K562 (cell line): ENCODE results near the gene NUP210. TPM values are rescaled to one million over a fixed set of nuclear protein-coding genes. Genes with fewer than 3 reads are reported as not detected.

Experiments used
- CAMTA2 ChIP-seq: fragments of 250-450 bp; sonication (Bioruptor Pico); conservative IDR thresholded peaks from 2 replicates; pipeline ENCODE4 v1.5.1; 2022
- ETV5 ChIP-seq: sonication (generic); formaldehyde crosslinking; IDR thresholded peaks from 2 replicates; pipeline ENCODE4 v1.4.0; 2020; ENCODE audit warnings: low read depth, mild to moderate bottlenecking, missing genetic modification reagents
- FOXP1 ChIP-seq: sonication (generic); formaldehyde crosslinking; IDR thresholded peaks from 2 replicates; pipeline ENCODE4 v1.8.0; 2022; ENCODE audit warnings: mild to moderate bottlenecking, missing genetic modification reagents
- HDAC2 ChIP-seq: fragments of 450-650 bp; IDR thresholded peaks from 2 replicates; pipeline ENCODE4 v1.6.1; 2016; ENCODE audit warnings: mild to moderate bottlenecking
- IFI16 ChIP-seq: fragments of 250-450 bp; sonication (Bioruptor Pico); IDR thresholded peaks from 2 replicates; pipeline ENCODE4 v2.1.2; 2022; ENCODE audit warnings: mild to moderate bottlenecking, inconsistent platforms
- NBN ChIP-seq: fragments of 450-650 bp; IDR thresholded peaks from 2 replicates; pipeline ENCODE4 v1.6.1; 2016; ENCODE audit warnings: low read depth, mild to moderate bottlenecking
- RBM39 ChIP-seq: fragments of 200-400 bp; formaldehyde crosslinking; optimal IDR thresholded peaks from 2 replicates; pipeline ENCODE3; 2018; ENCODE audit warnings: low read depth, low read length
- SIN3B ChIP-seq: fragments of 450-650 bp; IDR thresholded peaks from 2 replicates; pipeline ENCODE4 v1.6.1; 2017; ENCODE audit warnings: low read depth, mild to moderate bottlenecking, moderate library complexity
- ZBED1 ChIP-seq: IDR thresholded peaks from 2 replicates; pipeline ENCODE4 v1.6.1; 2014
- ZNF668 ChIP-seq: fragments of 250-450 bp; sonication (Bioruptor Pico); IDR thresholded peaks from 2 replicates; pipeline ENCODE4 v1.8.0; 2022; ENCODE audit warnings: mild to moderate bottlenecking, inconsistent platforms
- polyA plus RNA-seq, 8 experiments: library from polyadenylated mRNA; depleted of rRNA in 4 of 8; stranded (reverse) in 5 of 8; unstranded in 3 of 8; fragments of >200 nt; fragmentation: Nextera tagmentation in 2 of 8; fragmentation: Illumina TruSeq in 1 of 8; extraction: Ambion mirVana in 2 of 8; extraction: Trizol in 1 of 8; gene quantifications; 2 replicates each; pipeline versions ENCODE4 v1.2.1 to v1.2.3, GENCODE V29; 2011 to 2014; ENCODE audit warnings: inconsistent platforms in 1 of 8, missing spikeins in 1 of 8
- total RNA-seq, 7 experiments: library from RNA; depleted of rRNA in 6 of 7; stranded (reverse); fragments of >200 nt in 6 of 7; fragmentation: Illumina TruSeq in 2 of 7; extraction: Trizol in 2 of 7; gene quantifications; 2 replicates each; pipeline versions ENCODE4 v1.2.1 to v1.2.3, GENCODE V29; 2011 to 2021; ENCODE audit warnings: low replicate concordance in 1 of 7
- TF ChIP-seq, protein P1 (sequence below), 2 experiments: fragments of 450-650 bp; IDR thresholded peaks; 2 replicates each; pipeline ENCODE4 v1.6.1; 2016; ENCODE audit warnings: mild to moderate bottlenecking in 2 of 2, borderline replicate concordance in 1 of 2, low read depth in 1 of 2, moderate library complexity in 1 of 2
- TF ChIP-seq, protein P2 (sequence below): fragments of 250-450 bp; sonication (Bioruptor Pico); IDR thresholded peaks from 2 replicates; pipeline ENCODE4 v1.6.1; 2021; ENCODE audit warnings: mild to moderate bottlenecking
- TF ChIP-seq, protein P3 (sequence below): fragments of 450-650 bp; IDR thresholded peaks from 2 replicates; pipeline ENCODE4 v1.7.0; 2016; ENCODE audit warnings: borderline replicate concordance
- TF ChIP-seq, protein P4 (sequence below): fragments of 450-650 bp; formaldehyde crosslinking; IDR thresholded peaks from 2 replicates; pipeline ENCODE4 v1.4.0; 2020; ENCODE audit warnings: mild to moderate bottlenecking, mixed read lengths

The NUP210 gene
- total and polyA plus RNA-seq, 9 of the 15 experiments (the other 6 are each of a cell fraction or from before 2014, with no cell fraction given): 1.2 to 138 (median 44.0) TPM

DNA sequence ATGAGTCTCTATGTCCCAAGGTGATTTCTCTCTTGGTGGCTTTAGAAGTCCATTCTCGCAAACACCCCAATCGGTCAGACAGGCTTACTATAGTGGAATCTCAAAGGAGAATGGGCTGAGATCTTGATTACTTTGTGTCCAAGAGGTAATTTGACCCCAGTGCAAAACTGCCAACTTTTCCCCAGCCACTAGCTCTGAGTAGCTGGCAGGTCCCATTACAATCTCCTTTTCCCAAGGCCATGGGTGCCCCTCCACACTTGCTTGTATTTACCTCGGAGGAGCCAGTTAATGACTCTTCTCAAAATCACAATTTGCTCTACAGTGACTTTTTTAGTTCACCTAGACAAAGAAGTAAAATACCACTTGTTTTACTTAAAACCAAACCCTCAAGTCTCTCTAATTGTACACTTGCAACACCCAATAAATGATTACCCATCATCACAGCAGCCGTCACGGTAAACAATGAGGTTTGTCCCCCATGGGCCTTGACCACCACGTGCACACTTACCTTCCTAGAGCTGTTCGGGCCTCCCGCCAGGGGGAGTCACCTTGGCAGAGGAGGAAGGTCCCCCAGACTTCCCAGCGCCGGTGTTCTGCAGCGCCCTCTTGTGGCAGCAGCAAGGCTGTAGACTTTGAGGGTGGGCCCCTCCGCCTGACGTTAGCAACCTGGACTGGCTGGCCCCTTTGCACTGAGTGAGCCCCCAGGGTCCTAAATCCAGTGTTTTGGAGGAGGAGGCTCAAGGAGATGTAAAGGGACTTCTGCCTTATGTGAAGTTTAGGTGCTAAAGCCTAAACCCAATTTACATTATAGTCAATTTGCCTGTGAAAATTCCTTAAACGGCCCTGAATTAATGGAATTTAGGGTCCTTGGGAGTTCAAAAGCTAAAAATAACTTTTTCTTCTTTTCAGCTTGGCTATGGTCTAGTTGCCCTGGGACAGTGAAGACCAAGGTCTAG lies 41.3 kb upstream of the NUP210 start (continued):
- TF ChIP-seq, protein P1, sequence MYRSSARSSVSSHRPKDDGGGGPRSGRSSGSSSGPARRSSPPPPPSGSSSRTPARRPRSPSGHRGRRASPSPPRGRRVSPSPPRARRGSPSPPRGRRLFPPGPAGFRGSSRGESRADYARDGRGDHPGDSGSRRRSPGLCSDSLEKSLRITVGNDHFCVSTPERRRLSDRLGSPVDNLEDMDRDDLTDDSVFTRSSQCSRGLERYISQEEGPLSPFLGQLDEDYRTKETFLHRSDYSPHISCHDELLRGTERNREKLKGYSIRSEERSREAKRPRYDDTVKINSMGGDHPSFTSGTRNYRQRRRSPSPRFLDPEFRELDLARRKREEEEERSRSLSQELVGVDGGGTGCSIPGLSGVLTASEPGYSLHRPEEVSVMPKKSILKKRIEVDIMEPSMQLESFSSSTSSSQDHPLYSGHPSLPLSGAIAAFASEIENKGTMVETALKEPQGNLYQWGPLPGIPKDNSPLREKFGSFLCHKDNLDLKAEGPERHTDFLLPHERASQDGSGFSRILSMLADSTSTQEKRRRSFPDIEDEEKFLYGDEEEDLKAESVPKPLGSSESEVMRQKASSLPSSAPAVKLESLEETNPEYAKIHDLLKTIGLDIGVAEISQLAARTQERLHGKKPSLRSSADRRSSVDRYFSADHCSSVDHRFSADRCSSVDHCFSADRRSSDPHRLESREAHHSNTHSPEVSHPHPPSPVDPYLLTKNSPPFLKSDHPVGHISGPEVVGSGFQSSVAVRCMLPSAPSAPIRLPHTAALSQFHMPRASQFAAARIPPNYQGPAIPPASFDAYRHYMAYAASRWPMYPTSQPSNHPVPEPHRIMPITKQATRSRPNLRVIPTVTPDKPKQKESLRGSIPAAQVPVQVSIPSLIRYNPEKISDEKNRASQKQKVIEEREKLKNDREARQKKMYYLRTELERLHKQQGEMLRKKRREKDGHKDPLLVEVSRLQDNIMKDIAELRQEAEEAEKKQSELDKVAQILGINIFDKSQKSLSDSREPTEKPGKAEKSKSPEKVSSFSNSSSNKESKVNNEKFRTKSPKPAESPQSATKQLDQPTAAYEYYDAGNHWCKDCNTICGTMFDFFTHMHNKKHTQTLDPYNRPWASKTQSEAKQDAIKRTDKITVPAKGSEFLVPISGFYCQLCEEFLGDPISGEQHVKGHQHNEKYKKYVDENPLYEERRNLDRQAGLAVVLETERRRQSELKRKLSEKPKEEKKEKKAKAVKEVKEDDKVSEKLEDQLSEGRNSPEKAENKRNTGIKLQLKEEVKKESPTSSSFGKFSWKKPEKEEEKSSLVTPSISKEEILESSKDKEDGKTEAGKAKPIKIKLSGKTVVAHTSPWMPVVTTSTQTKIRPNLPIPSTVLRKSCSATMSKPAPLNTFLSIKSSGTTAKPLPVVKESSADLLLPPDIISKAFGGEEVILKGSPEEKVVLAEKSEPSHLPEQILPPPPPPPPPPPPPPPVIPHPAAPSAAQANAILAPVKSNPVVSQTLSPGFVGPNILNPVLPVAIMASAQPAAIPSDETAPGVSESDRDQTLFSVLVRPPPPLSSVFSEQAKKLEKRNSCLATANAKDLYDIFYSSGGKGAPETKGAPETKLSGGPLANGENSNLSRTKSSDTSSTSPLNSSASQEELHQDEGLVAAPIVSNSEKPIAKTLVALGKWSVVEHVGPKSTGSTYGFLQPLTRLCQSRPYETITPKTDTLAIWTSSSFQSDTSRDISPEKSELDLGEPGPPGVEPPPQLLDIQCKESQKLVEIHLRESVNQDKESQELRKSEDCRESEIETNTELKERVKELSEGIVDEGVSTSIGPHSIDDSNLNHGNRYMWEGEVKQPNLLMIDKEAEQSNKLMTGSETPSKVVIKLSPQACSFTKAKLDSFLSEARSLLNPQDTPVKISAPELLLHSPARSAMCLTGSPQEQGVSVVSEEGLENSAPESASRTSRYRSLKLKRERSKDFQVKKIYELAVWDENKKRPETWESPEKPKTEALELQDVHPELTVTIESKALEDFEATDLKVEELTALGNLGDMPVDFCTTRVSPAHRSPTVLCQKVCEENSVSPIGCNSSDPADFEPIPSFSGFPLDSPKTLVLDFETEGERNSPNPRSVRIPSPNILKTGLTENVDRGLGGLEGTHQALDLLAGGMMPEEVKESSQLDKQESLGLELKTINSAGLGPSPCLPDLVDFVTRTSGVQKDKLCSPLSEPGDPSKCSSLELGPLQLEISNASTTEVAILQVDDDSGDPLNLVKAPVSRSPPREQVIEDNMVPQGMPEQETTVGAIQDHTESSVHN (IDR thresholded peaks at IDR 0.05; ENCODE audit: borderline replicate concordance in 1 of 2, low read depth in 1 of 2): no peak
- no peak for TF ChIP-seq ZNF668 (CRISPR knock-in tag)
- TF ChIP-seq, protein P2, sequence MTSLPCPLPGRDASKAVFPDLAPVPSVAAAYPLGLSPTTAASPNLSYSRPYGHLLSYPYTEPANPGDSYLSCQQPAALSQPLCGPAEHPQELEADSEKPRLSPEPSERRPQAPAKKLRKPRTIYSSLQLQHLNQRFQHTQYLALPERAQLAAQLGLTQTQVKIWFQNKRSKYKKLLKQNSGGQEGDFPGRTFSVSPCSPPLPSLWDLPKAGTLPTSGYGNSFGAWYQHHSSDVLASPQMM (CRISPR knock-in tag): no peak
- TF ChIP-seq RBM39: no peak
- TF ChIP-seq, protein P3, sequence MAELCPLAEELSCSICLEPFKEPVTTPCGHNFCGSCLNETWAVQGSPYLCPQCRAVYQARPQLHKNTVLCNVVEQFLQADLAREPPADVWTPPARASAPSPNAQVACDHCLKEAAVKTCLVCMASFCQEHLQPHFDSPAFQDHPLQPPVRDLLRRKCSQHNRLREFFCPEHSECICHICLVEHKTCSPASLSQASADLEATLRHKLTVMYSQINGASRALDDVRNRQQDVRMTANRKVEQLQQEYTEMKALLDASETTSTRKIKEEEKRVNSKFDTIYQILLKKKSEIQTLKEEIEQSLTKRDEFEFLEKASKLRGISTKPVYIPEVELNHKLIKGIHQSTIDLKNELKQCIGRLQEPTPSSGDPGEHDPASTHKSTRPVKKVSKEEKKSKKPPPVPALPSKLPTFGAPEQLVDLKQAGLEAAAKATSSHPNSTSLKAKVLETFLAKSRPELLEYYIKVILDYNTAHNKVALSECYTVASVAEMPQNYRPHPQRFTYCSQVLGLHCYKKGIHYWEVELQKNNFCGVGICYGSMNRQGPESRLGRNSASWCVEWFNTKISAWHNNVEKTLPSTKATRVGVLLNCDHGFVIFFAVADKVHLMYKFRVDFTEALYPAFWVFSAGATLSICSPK: no peak
- 0 out of 2 replicates have a peak, but pooled peaks have one; percentile 30 for TF ChIP-seq HDAC2
- TF ChIP-seq ZBED1: no peak
- TF ChIP-seq IFI16 (CRISPR knock-in tag): no peak
- TF ChIP-seq, protein P4, sequence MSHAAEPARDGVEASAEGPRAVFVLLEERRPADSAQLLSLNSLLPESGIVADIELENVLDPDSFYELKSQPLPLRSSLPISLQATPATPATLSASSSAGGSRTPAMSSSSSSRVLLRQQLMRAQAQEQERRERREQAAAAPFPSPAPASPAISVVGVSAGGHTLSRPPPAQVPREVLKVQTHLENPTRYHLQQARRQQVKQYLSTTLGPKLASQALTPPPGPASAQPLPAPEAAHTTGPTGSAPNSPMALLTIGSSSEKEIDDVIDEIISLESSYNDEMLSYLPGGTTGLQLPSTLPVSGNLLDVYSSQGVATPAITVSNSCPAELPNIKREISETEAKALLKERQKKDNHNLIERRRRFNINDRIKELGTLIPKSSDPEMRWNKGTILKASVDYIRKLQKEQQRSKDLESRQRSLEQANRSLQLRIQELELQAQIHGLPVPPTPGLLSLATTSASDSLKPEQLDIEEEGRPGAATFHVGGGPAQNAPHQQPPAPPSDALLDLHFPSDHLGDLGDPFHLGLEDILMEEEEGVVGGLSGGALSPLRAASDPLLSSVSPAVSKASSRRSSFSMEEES (CRISPR knock-in tag): no peak
- peak; percentile 84; the same call in 1 of the 2 replicates for TF ChIP-seq FOXP1 (CRISPR knock-in tag)
- no peak for TF ChIP-seq SIN3B
- TF ChIP-seq ETV5: no peak; the same call in 1 of the 2 replicates
- TF ChIP-seq NBN: no peak
- no peak for TF ChIP-seq CAMTA2 (CRISPR knock-in tag)
